NCI-H345 treated with DMSO at 0.1 percent for 48 hours (cell line): ENCODE results near the gene ZNF891.

Source experiments
- DNase-seq: peaks from one replicate; lab custom pipeline; 2025; ENCODE audit not compliant: unreplicated experiment; lab: John Stamatoyannopoulos, UW

The ZNF891 gene

GRCh38 chr12:133063556-133063955 lies 66.5 kb downstream of the ZNF891 start:
- no peak for DNase-seq

- DNase-seq, result no peak
Measured at GRCh38 chr12:133061954-133062353, 68.1 kb downstream of the ZNF891 start.

GRCh38 chr12:133058203-133059113 lies 71.6 kb downstream of the ZNF891 start:
- DNase-seq, result no peak

GRCh38 chr12:133057446-133057845 lies 72.6 kb downstream of the ZNF891 start:
- DNase-seq, result no peak
